GM12874 (cell line): ENCODE measurements around the gene RPLP2.

Experiments
- TF ChIP-seq, protein P1 (sequence below): IDR thresholded peaks from 2 replicates; pipeline ENCODE4 v1.5.1; 2011; ENCODE audit warnings: low read depth, mild to moderate bottlenecking, control low read depth, low read length, moderate library complexity; ENCODE audit not compliant: insufficient read depth

RPLP2 gene

DNA sequence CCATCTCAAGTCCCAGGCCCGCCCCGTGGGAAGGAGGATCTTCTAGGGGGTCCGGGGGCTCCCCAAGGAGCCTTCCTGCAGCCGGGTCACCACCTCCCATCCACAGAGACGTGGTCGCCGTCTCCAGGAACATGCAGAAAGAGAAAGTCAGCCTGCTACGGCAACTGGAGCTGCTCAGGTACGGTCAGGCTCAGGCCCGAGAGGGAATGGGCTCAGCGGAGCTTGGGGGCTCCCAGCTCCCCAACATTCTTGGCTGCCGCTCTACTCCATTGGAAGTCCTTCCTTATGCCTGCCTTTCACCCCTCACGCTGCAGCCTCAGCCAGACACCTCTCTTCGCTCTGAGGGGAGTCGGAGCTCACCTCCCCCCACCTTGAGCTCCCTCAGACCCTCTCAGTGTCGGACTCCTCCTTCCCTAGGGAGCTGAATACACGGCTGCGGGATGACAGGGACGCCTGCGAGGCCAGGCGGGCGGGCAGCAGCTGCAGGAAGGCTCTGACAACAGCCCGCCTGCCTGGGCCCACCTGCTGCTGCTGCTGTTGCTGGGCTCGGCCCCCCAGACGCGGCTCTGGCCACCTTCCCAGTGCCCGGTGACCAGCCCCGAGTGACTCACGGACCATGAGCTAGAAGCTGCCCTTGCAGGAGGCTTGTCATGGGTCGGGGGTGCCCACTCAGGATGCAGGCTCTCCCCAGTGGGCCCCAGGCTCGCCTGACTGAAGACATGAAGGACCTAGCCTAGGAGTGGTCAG, 21.5 kb downstream of the RPLP2 start:
- TF ChIP-seq, protein P1, sequence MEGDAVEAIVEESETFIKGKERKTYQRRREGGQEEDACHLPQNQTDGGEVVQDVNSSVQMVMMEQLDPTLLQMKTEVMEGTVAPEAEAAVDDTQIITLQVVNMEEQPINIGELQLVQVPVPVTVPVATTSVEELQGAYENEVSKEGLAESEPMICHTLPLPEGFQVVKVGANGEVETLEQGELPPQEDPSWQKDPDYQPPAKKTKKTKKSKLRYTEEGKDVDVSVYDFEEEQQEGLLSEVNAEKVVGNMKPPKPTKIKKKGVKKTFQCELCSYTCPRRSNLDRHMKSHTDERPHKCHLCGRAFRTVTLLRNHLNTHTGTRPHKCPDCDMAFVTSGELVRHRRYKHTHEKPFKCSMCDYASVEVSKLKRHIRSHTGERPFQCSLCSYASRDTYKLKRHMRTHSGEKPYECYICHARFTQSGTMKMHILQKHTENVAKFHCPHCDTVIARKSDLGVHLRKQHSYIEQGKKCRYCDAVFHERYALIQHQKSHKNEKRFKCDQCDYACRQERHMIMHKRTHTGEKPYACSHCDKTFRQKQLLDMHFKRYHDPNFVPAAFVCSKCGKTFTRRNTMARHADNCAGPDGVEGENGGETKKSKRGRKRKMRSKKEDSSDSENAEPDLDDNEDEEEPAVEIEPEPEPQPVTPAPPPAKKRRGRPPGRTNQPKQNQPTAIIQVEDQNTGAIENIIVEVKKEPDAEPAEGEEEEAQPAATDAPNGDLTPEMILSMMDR: no peak

DNA sequence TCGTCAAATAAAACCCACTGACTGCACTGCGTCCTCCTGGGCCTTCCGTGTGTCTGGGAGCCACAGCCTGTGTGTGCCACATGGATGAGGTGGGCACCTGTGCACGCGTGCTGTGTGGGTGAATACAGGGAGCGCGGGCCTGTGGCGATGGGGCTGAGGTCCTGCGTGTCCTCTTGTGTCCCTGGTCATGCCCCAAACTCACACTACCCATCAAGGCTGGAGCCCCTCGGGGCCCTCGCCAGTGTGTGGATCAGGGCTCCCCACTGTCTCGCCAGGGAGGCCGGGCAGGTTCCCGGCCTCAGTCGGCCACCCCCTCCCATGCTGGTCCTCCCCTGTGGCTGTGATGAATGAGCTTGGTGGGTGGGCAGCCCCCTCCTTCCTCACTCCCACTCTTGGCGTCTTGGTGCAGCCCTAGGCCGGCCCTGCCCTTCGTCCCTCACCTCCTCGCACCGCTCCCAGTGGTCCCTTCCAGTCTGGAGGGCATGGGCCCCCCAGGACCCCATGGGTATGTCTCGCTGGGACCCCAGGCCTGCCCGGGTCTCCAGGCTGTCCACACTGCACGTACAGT, 22.3 kb downstream of the RPLP2 start:
- TF ChIP-seq, protein P1: no peak

DNA sequence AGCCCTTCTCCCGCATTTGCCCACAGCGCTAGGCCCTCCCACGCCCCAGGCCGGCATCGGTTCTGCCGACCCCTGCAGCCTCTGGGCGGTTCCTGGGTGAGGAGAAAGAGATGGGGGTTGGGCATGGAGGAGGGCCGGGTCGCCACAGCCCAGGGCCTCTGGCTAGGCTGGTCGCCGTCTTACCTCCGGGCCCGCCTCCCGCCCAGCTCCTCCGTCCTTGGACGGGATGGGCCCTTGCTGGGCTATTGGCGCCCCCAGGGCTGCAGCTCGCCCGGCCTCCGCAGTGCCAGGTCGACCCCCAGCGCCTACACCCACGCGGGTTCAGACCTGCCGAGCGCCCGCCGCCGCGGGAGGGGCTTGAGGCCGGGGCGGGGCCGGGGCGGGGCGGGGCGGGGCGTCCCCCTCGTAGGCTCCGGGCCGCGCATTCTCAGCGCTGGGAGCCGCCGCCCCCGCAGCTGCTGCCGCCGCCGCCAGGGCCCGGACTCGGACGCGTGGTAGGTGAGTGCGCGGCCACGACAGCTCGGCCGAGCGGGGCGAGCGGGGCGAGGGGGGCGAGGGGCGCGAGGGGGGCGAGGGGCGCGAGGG, 22.9 kb downstream of the RPLP2 start, which contains the start of gene CD151:
Gene CD151 (plus strand): TSS at position 424 of the 585 bp plus-strand sequence. CDS start 3,118 bp downstream, outside the sequence.
- TF ChIP-seq, protein P1: no peak

DNA sequence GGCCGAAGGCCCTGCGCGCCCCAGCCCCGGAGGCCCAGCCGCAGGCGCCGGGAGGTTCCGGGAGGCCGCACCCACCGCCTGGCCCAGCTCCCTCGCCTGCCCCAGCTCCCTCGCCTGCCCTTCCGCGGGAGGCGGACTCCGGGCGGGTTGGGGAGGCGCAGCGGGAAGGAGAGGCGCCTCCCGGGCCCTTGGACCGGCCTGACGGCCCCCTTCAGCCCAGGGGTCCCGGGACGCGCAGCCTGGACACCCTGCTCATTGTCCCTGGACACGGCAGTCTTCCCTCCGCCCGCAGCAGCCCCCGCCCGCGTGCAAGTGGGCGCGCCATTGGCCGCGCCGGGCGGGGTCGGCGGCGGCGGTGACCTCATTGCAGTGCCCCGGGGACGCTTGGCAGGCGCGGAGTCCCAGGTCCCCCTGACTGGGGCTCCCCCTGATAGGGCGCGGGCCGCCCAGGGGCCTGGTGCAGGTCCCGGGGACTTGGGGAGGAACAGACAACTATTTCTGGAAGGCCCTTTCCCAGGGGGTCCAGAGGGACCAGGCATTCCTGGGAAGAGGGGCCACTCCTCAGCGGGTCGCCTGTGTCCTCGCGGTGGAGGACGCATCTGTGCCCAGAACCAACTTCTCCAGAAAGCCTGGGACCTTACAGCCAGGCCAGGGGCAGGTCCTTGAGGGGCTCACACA, 23.5 kb downstream of the RPLP2 start:
- TF ChIP-seq, protein P1: no peak

DNA sequence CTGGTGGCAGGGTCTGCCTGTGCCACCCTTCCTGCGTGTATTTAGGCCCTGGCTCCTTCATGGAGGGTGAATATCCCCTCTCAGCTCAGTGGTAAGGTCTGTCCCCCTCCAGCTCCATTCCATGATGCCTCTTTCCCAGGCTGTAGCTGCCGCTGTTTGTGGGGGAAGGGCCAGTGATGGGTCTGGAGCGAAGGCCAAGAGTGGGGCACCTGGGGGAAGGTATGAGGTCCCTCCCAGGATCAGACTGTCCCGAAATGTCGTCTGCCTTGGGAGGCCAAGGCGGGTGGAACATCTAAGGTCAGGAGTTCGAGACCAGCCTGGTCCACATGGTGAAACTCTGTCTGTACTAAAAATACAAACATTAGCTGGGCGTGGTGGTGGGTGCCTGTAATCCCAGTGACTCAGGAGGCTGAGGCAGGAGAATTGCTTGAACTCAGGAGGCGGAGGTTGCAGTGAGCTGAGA, 24.1 kb downstream of the RPLP2 start:
- TF ChIP-seq, protein P1: no peak

DNA sequence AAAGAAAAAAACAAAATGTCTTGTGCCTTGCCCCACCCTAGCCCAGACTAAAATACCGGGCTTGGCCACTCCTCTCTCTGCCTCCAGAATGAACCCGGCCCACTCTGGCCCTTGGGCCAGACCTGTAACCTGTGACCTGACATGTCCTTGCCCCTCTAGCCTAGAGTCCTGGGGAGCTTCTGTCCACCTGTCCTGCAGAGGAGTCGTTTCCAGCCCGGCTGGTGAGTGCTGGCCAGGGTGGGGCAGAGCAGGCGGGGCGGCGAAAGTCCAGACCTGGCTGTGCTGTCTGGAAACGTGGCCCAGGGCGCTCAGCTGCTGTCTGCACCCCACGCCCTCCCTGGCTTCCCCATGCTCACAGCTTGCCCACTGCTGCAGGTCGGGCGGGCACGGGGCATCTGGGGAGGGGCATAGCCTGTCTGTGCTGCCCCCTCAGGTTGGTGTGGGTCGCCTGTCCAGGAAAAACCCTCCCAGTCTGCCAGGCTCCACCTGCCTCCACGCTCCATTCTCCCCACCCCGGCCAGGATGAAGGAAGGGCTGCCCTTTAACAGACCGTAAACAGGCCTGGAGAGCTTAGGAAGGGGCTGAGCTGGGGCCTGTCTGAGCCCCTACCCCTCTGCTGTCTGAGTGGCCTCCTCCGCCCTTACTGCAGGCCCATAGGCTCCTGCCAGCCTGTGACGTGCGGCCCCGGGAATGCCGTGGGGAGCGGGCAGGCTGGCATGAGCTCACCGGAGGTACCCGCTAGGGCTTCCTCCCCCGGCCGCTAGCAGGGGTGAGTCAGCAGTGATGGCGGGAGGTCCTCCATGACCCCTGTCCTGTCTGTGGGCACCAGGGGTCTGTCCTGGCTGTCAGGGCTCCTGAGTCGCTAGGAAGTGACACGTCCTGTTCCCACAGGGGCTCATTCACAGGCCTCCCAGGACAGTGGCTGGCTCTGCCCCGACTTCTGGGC, 24.9 kb downstream of the RPLP2 start:
- TF ChIP-seq, protein P1: no peak
